H54 (cell line): Measurements from ENCODE around the gene APBB2.

ENCODE experiments used
- DNase-seq: peaks from one replicate; pipeline ENCODE4 v3.0.0; 2011; ENCODE audit warnings: low spot score, mixed read lengths; ENCODE audit not compliant: insufficient read length
- FAIRE-seq: peaks from 3 replicates; lab custom pipeline; 2011; peaks lifted over from hg19 to GRCh38; lab: Jason Lieb, UNC
- POLR2A ChIP-seq: IDR thresholded peaks from 2 replicates; pipeline ENCODE4 v1.6.1; 2011; ENCODE audit warnings: low read depth, mild to moderate bottlenecking, low read length

Gene APBB2

DNA sequence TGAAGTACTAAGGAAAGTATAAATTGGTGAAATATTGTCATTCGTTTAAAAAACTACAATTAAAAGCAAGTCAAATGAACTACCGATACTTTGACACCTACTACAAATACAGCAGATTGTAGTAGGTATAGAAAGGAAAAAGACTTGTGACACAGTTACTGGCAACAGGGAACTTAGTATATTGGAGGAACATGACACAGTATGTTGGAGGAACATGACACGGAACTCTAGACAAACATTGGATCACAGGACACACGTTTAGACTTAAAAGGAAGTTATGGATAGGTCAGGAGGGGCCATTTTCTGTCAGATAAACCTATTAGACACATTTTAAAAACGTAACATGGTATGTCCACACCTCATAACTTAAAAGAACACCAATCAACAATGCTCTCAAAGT, 132.5 kb downstream of the APBB2 start:
- FAIRE-seq (no peak), DNase-seq (no peak)
- TF ChIP-seq POLR2A = no peak

DNA sequence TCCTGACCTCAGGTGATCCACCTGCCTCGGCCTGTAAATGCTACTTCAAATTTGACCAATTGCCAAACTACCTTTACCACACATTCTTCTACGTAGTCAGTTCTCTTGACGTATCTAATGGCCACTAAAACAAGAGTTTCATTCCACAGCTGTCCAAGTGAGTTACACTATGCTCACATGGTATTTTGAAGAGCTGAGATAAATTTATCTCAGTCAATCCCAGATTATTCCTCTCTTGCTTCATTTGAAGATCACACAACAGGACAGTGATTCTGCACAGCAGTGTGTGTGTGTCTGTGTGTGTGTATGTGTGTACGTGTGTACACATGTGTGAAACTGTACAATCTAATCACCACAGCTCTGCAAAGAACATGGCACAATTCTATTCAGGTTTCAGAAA, 133.4 kb downstream of the APBB2 start:
- no peak for FAIRE-seq
- no peak for DNase-seq
- no peak for TF ChIP-seq POLR2A

DNA sequence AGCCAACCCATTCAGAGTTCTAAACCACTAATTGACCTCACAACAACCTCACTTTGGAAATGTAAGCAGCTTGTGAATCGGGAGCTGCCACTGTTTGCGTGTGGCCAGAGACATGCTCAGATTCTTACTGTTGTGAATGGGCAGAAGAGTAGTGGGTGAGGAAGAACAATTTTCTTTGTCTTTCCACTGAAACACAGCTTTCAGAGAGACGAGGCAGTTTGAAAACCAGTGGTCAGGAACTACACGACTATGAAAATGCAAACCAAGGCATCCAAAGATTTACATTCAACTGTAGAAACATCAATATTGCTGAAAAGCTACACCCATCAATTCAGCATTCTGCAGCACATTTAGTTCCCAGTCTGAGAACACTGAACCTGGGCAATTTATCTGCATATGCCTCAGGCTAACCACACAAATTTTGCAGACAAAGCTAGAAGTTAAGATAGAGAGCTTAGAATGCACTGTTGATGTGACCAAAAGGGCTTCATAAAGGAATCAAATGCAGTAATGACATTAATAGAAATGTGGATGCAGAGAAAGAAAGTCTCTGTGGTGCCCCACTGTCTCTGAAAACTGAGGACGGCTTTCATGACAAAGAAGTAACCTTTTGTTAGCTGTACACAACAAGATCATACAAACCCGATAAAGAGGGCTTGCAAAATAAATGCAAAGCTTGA, 134.3 kb downstream of the APBB2 start:
- DNase-seq (no peak), FAIRE-seq (no peak)
- no peak for TF ChIP-seq POLR2A

DNA sequence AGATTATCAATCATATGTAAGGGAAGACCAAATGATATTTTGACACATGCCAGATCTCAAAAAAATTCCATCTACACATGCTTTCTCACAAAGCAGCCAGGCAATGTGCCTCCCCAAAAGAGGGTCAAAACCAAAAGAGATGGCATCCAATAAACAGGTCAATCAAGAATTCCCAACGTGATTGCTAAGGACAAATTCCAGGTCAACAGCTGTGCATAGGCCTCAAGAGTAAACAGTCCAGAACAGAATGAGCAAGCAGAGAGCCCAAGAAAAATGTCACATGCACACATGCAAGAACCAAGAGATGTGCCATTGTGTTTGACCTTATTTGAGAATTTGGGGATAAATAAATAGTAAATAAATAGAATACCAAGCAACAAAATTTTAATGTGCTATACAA, 136.7 kb downstream of the APBB2 start:
- FAIRE-seq = no peak
- no peak for TF ChIP-seq POLR2A
- DNase-seq = no peak

DNA sequence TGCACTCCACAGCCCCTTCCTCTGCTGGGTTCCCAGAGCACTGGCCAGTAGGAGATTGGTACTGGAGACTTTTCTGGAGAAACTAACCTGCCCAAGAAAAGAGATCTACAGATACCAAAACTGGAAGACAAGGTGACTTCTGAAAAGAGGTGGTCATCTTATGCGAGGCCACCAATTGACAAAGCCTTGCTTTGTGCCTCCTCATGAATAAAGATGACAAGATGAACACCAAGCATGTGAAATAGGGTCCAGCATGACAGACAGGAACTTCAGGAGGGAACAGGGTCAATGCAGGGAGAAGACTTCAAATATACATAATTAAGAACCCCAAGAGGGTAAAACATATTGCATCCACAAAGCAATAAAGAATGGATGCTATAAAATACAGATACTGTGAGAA, 137.9 kb downstream of the APBB2 start:
- DNase-seq = no peak
- TF ChIP-seq POLR2A = no peak
- FAIRE-seq = no peak

DNA sequence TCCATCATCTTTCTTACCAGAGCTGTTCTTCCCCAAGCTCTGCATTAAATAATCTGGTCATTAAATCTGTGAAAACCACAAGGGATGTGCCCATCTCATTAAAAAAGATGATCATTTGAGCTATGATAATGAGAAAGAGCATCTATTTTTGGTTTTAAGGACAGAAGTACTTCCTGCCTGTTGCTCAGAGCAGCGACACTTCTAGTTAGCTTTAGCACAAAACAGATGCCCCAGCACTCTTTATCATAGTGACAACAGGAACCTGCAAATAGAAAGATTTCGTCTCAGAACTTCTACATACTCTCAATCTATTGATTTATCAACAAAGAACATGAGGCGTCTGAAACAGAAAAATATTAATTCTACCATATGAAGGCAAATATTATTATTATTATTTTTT, 140.1 kb downstream of the APBB2 start:
- no peak for TF ChIP-seq POLR2A
- no peak for FAIRE-seq
- no peak for DNase-seq

DNA sequence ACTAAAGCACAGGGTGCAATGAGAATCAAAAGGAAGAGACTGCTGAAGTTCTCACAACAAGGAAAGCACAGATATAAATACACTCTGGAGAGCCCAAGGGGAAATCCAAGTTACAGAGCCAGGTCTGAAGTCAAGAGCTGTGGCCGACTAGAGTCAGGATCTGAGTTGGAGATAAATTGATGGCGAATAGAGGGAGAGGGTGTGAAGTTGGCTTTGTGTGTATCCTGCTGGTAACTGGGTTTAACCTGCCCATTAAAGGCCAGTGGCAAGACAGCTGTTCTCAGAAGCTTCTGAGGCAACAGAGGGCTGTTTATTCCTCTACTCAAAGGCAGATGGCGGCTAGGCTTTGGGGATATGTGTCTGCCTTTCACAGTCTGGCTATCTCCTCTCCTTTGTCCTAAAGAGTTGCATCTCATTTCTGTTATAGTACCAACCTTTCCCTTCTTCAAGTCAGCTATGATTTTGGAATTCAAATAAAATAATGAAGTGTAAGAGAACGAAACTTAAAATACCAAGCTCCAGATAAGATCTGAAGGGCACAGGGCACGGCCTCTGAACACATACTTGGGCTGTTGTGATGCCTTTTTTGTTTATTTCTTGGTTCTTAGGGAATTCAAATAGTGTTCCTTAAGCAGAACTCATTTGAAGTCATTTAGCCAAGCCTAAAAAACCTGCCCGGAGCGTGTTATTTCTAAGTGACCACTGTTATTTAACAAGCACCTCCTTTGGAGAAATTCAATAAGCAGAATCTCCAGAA, 142.1 kb downstream of the APBB2 start:
- DNase-seq (no peak), FAIRE-seq (no peak)
- TF ChIP-seq POLR2A = no peak

DNA sequence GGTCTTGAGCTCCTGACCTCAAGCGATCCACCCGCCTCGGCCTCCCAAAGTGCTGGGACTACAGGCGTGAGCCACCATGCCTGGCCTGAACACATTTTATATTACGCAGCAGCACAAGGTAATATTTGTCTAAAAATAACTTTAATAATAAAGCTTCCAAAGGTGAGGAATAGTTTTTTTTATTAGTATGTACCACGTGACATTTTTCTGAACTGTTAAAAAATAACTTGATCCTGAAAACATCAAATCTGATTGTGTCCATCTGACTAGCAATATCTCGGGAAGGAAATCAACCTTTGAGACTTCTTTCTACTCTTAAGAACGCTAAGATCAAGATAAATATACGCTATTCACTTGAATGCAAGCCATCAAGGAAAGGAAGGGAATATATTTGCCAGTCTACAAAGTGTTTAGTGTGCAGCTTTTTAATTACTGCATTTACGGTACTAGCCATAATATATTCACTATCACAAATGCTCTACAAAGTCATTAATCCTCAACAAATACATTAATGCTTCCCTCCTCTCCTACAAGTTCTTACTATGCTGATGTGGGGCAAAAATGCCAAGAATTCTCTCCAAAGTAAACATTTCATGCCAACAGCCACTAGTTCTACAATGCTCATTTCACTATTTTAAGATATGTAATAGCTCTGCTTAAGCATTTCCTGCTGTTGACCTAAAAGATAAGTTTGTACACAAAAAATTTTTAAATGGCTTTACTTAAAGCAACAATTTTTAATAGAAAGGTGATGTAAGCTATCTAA, 143.6 kb downstream of the APBB2 start:
- no peak for FAIRE-seq
- no peak for DNase-seq
- no peak for TF ChIP-seq POLR2A

DNA sequence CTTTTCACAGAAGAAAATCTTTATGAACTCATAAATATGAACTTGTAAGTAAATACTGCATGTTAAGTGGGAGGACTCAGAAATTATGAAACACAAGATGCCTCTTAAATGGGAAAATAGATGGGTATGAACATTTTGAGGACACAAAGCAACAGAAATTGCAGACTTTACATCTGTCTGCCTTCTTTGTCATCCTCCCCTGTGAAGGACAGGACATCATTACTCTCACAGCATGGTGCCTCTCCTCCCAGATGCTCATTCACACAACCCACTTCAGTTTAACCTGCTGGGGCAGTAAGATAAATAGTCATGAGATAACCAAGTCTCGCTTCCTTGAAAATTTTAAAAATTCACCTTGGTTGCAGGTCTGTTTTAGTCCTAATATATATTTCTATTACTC, 144.5 kb downstream of the APBB2 start:
- FAIRE-seq (no peak), DNase-seq (no peak)
- TF ChIP-seq POLR2A = no peak

DNA sequence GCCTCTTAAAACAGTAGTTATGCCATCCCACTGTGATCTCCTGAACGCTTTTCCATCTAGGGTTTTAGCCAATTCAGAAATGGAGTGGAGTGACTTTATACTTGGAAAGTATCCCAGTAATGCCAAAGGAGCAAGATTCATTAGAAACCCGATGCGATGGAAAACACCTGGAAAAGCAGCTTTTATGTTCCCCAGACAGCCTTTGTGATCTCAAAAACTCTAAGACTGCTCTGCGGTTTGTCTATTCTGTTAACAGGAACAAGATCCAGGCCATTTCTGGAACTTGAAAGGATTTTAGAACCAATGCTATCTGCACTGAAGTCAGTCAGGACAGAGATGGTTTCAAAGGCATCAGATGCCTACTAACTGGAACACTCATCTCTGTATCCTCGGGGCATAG, 145.1 kb downstream of the APBB2 start:
- FAIRE-seq (no peak), DNase-seq (no peak)
- no peak for TF ChIP-seq POLR2A

DNA sequence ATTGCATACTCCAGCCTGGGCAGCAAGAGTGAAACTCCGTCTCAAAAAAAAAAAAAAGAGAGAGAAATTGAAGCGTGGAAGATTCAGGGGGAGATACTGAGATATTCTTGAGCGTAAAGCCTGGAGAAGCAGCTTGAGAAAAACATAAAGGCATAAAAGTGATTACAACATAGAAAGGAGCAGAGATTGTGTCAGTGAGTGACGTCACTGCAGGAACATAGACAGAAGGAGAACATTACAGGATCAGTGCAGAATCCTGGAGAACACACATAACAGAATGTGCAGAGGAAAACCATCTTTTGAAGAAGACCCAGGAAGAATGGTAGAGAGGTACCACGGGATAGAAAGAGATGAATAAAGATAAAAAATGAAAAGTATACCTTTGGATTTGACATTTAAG, 147.0 kb downstream of the APBB2 start:
- TF ChIP-seq POLR2A = no peak
- no peak for DNase-seq
- FAIRE-seq = no peak

DNA sequence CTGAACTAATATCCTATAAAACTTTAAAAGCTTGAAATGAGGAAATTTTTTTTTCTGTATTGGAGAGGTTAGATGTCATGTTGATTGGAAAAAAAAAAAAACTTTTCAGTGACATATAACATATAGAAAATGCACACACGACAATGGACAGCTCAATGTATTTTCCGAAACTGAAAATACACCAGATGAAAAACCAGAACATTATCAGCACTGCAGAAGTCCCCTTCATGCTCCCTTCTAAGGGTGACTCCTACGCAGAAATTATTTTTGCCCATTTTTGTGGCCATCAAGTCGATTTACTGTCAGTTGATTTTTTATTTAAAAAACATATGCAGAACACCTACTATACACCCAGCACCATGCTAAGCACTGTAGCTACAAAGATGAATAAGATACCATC, 148.3 kb downstream of the APBB2 start:
- FAIRE-seq = no peak

DNA sequence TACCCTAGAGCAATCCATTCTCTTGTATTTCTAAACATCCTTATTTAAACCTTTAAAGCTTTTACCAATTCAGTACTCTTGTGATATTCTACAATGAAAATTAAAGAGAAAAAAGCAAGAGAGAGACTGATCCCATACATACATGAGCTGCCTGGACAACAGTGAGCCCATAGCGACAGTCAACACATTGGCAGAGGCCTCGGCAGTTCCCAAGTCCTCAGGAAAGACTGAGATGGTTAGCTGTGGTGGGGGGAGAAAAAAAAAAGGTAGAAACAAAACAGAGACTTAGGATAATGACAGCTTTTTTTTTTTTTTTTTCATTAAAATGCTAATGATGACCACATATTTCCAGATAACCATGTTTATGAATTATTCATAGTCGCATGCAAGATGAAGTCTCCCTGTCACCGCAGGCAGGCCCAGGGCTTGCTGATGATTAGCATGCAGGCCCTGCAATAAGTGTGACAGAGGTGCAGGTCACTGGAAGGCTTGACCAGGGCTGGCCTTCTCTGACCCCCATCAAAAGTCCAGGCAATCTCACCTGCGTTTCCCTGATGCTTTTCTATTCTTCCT, 148.8 kb downstream of the APBB2 start:
- TF ChIP-seq POLR2A = no peak
- no peak for FAIRE-seq

More for the DNA sequence above, 148.3 kb downstream of the APBB2 start:
- no peak for DNase-seq
- no peak for TF ChIP-seq POLR2A

DNA sequence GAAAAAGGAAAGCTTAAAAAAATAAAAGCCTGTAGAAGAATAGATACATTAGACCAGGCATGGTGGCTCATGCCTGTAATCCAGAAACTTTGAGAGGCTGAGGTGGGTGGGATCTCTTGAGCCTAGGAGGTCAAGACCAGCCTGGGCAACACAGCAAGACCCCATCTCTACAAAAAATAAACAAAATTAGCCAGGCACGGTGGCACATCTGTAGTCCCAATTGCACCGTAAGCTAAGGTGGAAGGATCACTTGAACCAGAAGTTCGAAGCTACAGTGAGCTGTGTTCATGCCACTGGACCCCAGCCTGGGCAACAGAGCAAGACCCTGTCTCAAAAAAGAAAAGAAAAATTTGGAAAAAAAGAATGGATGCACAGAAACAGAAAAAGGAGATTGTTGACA, 149.4 kb downstream of the APBB2 start:
- no peak for TF ChIP-seq POLR2A
- FAIRE-seq (no peak), DNase-seq (no peak)

More for the DNA sequence above, 148.8 kb downstream of the APBB2 start:
- DNase-seq = no peak
